Stimulated activated CD4-positive, alpha-beta T cell treated with anti-CD3 and anti-CD28 coated beads, Interleukin-4, amount 100 ng/mL, for 4 hours (primary cell): ENCODE measurements around the gene CDKL4.
"Not testable (repeated sequence)": the region's sequence is repeated elsewhere in the genome, so short reads cannot be mapped to it uniquely, and the experiment has no call there.

Experiments
- DNase-seq, 2 experiments: peaks; one replicate each; pipeline ENCODE4 v3.0.0-alpha.2; 2020

Gene CDKL4

DNA sequence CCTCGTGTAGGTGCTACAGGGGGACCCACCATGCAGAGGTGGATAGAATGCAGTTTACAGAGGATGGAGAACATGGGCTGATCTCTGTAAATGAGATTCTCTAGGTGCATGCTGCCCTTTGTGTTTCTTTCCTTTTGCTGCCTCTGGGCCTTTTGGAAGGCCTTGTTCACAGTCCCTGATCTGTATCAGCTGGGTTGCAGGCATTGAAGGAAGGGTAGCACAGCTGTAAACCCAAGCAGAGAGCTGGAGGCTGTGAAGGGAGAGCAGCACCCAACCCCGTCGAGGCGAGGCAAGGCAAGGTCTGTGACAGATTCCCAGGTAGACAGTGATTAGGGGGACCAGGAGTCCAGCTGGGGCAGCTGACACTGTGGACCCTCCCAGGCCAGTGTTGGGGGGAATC lies 66.8 kb downstream of the CDKL4 start:
- no peak for DNase-seq

DNA sequence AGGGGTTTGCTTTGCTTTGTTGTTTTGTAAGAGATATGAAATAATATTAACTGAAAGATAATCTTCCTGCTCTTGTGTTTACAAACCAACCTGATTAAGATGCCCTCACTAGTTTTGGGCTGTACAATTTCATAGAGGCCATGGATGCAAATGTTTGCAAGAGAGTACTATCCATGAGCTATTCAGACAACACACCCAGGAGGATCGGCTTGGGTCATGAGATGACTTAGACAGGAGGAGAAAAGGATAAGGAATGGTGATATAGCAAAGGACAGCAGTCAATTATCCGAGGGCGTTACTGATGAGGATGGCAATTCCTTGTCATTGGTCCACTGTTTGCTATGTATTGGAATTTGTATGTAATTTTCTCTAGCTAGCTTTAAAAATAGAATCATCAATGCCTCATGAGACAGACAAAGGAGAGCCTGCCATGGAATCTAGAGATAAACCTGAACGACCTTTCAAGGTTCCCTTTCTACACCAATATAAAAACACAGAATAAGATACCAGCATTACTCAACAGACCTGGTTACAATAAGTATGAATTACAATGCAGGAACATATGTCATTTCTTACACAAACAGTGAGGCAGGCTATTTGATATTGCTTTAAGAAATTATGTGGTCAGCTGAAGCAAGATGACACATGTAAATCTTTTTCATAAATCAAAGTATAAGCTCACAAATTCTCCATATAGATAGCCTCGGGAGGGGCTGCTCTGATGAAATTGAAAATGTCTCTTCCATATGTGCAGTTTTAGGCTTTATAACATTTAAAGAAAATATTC lies 68.6 kb downstream of the CDKL4 start:
- no peak for DNase-seq

DNA sequence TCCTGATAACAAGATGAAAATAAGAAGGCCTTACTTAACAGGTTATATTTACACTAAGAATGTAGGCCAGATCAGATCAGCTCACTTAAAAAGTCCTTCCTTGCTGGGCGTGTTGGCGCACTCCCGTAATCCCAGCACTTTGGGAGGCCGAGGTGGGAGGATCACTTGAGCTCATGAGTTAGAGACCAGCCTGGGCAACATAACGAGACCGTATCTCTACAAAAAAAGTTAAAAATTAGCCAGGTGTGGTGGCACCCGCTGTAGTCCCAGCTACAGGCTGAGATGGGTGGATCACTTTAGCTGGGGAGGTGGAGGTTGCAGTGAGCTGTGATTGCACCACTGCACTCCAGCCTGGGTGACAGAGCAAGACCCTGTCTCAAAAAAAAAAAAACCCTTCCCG lies 69.7 kb downstream of the CDKL4 start:
- no peak for DNase-seq

DNA sequence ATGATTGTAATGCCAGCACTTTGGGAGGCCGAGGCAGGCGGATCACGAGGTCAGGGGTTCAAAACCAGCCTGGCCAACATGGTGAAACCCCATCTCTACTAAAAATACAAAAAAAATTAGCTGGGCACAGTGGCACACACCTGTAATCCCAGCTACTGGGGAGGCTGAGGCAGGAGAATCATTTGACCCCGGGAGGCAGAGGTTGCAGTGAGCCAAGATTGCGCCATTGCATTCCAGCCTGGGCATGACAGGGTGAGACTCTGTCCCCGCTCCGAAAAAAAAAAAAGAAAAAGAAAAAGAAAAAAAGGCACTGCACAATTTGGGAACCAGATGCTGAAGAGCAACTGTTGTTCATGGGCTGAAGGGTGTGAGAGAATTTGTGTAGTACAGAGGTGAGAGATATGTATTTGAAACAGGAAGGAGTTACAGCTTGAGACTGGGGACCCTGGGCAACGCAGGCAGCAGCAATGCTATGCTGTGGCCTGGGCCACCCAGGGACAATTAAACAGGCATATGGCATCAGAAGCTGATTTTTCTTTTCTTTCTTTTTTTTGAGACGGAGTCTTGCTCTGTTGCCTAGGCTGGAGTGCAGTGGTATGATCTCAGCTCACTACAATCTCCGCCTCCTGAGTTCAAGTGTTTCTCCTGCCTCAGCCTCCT lies 71.6 kb downstream of the CDKL4 start:
- DNase-seq: not testable (repeated sequence)

DNA sequence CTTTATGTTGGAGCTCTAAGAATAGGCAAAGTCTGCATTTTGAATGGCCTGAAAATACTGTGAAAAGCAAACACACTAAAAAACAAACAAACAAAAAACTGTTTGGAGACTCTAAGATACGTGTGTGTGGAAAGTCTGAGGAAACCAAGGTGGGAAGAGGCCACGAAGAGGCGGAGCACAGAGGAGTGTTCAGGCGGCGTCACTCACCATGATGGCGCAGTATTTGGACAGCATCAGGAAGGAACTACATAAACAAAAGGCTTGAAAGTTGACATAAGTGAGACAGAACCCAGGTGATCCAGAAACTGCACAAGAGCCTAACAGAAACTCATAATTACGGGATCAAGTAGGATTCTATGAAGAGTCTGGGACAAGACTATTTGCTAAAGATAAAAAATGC lies 72.1 kb downstream of the CDKL4 start:
- DNase-seq: no peak

DNA sequence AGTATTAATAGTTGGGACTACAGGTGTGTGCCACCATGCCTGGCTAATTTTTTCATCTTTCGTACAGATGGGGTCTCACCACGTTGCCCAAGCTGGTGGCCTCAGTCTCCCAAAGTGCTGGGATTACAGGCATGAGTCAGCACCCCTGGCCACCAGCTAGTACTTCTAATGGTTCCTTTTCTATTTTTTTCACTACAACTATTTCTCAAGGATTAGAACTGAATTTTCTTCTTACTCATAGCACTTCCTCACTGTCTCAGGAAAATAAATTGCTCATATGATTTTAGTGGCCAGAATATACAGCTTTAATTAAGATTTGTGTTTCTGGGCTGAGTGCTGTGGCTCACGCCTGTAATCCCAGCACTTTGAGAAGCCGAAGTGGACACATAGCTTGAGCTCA lies 79.7 kb downstream of the CDKL4 start:
- no peak for DNase-seq

DNA sequence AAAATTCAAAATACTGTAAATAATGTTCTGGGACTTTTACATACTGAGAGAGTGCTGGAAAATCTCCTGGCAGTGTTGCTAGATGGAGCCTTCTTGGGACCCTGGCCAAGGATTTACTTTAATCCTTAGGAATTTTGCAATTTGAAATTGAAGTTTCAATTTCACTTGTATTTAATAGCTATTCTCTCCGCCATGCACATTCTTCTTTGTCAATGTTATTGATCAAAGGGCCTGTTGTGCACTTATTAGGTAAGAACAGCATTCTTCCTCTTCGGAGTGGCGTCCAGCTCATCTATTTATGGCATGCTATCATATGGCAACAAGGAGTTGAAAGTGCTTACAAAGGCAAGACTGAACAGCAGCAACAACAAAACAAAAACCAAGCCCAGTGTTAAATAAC lies 82.8 kb downstream of the CDKL4 start:
- DNase-seq: no peak

DNA sequence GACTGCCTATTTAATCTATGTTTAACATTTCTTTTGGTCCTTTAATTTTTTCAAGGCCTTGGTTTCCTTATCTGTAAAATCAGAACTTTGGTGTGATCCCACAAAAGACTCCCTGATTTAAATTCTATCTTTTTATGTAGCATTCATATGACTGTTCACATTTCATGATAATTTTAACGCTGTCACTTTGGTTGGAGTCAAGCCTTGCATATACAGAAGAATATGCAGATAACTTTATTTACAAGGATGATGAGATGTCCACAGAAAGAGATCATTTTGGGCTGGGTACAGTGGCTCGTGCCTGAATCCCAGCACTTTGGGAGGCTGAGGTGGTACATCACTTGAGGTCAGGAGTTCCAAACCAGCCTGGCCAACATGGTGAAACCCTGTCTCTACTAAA lies 84.5 kb downstream of the CDKL4 start:
- no peak for DNase-seq

DNA sequence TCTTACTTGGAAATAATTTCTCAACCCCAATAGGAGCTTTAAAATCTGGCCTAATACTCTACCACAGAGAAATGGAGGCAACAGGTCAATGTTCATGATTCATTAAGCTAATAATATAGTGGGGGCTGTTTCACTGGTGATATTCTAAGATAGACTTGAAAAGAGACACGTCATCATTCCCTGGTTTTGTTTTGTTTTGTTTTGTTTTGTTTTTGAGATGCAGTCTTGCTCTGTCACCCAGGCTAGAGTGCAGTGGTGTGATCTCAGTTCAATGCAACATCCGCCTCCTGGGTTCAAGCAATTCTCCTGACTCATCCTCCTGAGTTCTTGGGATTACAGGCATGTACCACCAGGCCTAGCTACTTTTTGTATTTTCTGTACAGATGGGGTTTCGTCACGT lies 85.4 kb downstream of the CDKL4 start:
- DNase-seq: no peak

DNA sequence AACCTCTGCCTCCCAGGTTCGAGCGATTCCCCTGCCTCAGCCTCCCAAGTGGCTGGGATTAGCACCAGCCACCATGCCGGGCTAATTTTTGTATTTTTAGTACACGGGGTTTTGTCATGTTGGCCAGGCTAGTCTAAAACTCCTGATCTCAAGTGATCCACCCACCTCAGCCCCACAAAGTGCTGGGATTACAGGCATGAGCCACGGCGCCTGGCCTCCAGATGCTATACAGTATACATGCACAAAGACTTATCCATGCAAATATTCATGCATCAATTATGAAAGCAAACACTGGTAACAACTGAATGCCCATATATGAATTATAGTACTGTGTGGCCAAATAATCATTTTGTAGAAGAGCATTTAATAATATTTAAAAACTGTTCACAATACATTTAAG lies 86.9 kb downstream of the CDKL4 start:
- DNase-seq: no peak

DNA sequence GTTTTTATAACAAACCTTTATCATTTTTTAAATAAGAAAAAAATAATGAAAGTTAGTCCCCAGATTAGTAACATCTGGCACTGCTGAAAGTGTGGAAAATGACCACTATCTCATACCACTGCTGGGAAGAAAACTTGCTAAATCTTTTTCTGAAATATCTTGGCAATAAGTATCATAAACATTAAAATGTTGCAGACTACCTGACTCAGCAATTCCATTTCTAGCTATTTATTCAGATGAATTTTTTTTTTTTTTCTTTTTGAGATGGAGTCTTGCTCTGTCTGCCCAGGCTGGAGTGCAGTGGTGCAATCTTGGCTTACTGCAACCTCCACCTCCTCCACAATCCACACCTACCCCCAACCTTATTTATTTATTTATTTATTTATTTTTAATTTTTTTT lies 87.7 kb downstream of the CDKL4 start:
- no peak for DNase-seq

DNA sequence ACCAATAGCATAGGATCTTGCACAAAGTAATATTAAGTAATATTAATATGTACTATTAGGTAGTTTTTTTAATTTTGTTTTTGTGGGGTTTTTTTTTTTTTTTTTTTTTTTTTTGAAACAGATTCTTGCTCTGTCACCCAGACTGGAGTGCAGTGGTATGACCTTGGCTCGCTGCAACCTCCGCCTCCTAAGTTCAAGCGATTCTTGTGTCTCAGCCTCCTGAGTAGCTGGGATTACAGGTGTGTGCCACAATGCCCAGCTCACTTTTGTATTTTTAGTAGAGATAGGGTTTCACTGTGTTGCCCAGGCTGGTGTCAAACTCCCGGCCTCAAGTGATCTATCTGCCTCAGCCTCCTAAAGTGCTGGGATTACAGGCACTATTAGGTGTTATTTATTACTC lies 88.2 kb downstream of the CDKL4 start:
- DNase-seq: not testable (repeated sequence)

DNA sequence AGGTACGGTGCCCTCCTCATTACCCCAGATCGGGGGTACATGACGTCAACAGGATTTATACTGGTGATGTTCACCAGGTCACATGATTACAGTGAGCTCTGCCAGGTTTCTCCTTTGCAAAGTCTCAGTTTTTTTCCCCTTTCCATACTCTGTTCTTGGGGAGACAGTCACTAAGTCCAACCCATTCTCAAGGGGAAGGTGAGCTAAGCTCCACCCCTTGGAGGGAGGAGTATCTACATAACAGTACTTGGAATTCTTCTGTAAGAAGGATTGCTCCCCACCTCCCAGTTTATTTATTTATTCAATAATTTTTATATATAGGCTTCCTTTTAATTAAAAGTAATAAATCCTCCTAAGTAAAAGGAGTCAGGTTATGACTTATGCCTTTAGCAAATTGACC lies 88.8 kb downstream of the CDKL4 start:
- no peak for DNase-seq

DNA sequence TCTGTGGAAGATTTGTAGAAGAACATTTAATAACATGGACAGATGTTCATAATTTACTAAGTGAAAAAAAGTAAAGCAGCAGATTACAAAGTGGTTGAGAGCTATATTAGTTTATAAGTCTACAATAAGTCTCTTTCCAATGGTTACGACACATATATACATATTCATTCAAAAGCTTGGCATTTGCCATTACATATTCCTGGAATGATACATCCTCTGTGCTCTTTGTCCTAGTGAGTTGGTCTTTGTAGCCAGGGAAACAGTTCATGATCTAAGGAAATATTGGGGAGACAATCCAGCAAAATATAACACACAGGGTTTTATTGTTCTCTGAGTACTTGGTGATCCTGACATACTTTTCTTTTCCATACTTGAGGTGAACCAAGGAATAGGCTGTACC lies 90.5 kb downstream of the CDKL4 start:
- DNase-seq: no peak

DNA sequence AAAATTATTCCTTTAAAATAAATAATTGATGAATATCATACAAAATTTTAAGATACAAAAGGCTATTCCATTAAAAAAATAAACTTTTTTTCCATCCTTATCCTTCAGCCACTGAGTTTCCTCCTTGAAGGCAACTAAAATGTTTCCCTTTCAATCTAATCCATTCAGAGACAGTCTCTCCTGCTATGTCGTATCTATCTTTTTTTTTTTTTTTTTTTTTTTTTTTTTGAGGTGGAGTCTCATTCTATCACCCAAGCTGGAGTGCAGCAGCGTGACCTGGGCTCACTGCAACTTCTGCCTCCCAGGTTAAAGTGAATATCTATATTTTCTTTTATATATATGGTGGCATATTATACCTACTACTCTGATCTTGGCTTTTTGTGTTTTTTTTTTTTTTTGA lies 91.3 kb downstream of the CDKL4 start:
- DNase-seq: no peak

DNA sequence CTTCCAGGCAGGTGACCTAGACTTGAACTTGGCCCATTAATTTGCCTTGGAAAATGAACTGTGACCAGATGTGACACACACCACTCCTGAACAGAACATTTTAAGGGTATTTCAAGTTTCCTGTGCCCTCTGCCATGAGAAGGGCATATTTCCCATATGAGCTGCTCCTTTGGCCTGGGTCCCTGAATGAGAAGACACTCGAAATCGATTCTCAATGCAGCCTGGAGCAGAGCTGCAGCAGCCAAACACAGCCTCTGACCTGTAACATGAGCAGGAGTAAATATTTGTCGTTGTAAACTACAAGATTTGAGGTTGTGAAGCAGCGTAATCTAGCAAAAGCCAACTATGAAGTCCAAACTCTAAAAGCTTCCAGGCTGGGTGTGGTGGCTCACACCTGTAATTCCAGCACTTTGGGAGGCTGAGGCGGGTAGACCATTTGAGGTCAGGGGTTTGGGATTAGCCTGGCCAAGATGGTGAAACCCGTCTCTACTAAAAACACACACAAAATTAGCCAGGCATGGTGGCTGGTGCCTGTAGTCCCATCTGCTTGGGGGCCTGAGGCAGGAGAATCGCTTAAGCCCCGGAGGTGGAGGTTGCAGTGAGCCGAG lies 92.8 kb downstream of the CDKL4 start:
- DNase-seq: no peak

DNA sequence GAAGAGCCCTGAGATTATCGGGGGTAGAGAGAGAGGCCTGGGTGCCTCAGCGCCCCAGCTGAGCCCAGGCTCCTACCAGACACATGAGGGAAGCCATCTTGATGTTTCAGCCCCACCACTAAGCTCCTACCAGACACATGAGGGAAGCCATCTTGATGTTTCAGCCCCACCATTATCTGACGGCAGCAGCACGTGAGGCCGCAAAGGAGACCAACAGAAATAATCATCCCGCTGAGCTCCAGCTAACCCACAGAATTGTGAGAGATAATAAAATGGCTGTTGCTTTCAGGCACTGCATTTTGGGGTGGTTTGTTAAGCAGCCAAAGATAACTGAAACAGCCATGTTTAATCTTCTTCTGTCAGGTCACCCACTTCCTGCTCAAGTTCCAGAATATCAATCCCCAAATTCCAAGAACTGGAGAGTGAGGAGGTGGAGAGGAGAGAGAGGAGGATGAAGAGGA lies 93.6 kb downstream of the CDKL4 start:
- DNase-seq: no peak

DNA sequence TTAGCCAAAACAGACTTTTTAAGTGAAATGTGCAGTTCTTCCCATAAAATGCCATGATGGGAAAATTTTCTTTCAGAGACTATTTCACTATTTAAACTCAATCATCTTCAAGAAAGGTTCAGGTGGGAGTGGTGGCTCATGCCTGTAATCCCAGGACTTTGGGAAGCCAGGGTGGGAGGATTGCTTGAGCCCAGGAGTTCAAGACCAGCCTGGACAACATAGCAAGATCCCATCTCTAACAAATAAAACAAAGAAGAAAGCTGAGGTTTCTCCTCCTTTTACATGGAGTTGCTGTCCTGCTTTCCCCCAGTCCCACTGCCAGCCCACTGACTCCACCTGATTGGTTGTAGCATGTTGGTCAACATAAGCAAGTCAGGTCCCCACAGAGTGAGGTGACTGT lies 97.1 kb downstream of the CDKL4 start:
- DNase-seq: no peak

DNA sequence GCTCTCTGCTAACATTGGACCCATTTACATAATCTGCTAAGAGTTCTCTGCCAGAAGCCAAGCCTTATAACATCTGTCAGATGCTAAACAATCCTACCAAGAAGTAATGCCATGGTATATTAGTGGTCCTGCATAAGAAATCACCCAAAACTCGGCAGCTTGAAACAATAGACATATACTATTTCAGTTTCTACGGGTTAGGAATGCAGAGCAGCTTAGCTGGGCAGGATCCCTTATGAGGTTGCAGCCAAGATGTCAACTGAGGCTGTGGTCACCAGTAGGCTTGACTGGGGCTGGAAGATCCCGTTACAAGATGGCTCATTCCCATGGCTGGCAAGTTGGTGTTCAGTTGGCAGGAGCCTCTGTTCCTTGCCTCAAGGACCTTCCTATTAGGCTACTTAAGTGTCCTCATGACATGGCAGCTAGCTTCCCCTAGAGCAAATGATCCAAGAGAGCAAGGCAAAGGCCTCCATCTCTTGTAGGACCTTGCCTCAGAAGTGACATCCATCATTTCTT lies 97.8 kb downstream of the CDKL4 start:
- no peak for DNase-seq

DNA sequence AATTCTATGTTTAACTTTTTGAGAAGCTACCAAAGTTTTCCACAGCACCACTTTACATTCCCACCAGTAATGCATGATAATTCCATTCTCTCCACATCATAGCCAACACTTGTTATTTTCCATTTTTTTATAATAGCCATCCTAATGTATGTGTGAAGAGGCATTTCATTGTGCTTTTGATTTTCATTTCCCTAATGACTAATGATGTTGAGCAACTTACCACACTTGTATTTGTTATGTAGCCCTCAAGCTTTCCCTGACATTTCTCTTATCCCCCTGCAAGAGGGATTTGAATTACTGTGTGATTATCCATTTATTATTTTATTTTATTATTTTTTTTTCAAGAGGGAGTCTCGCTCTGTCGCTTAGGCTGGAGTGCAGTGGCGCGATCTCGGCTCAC lies 99.4 kb downstream of the CDKL4 start:
- no peak for DNase-seq

DNA sequence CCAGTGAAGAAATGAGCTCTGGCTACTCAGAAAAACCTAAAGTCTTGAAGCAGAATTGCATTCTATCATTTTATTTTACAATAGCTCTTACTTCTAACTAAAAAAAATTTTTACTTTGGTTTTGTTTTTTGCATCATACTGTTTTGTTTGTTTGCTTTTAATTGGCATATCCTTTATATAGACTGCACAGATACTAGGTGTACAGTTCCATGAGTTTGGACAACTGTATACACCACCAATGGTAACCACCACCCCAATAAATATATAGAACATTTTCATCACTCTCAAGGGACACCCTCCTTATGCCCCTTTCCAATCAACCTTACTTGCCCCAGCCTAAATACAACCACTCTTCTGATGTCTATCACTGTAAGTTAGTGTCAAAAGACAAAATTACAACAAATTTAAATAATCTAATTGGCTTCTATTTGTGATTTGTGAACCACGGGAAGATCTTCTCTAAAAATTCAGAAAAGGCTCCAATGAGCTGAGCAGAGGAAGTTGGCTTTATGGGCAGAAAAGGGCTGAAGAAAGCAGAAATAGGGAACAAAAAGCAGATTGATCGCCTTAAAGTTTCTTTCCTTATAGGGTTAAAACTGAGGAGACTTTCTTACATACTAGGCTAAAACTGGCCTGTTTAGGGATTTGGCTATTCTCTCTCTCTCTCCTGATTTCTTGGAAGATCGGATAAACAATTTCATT lies 100.7 kb downstream of the CDKL4 start:
- DNase-seq: no peak

DNA sequence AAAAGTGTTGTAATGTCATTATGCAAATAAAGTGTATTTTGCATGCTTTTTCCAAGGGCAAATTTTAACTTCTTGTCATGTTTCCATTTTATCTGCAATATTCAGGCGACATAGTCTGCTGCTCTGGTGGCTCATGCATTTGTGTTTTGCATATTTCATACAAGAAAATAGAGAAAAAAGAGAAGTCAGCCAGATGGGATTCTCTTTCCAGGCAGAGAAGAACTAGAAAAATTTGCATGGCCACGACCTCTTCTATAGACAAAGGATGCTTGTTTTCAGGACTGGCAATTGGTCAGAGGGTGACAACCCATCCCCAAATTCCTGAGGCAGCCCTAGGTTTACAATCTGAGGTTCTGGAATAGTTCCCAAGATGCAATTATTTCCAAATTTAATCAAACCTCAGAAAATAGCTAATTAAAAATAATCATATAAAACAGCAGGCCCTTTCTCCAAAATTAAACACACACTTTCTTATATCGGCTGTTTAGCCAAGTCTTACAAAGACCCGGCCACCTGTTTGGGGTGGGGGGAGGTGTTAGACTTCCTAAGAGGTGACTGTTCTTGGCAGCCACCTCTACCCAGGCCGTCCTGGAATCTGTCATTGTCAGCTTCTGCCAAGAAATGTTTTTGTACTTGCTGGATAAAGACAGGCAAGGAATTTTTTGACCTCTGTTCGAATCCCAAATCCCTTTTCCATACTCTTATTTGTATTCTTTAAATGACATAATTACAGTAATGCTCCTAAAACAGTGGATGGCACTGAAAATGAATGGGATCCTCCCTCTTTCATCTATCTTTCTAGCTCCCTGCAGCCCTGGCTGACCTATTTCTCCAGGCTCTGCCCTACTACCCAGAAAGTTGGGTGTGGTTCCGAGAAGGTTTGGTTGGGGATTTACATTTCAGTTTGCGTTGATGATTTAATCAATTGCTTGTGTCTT lies 102.2 kb downstream of the CDKL4 start:
- no peak for DNase-seq
